Stimulated activated effector memory CD8-positive, alpha-beta T cell treated with anti-CD3 and anti-CD28 coated beads, Interleukin-12 subunit alpha, Interleukin-12 subunit beta, amount 100 ng/mL, for 72 hours (primary cell): ENCODE data around the gene COPZ1.
A peak's percentile ranks its signal among the peaks of the same experiment; 100 is the strongest.

Experiments used
- ATAC-seq: fragments of 150-1000 bp; cut with Tn5 transposase; 2 replicates; pipeline ENCODE4 v1.10.0; 2021
- DNase-seq, 2 donors: peaks; one replicate each; pipeline ENCODE4 v3.0.0; 2021 to 2022; ENCODE audit warnings: low spot score in 2 of 2
- H3K27ac Mint-ChIP-seq: one replicate; pipeline ENCODE4 v1.8.0; 2022; ENCODE audit warnings: mild to moderate bottlenecking, mixed read lengths
- H3K36me3 Mint-ChIP-seq: one replicate; pipeline ENCODE4 v1.8.0; 2022; ENCODE audit warnings: mild to moderate bottlenecking, mixed read lengths
- H3K4me1 Mint-ChIP-seq: one replicate; pipeline ENCODE4 v1.8.0; 2022; ENCODE audit warnings: mixed read lengths
- H3K4me3 Mint-ChIP-seq: one replicate; pipeline ENCODE4 v1.8.0; 2022; ENCODE audit warnings: mild to moderate bottlenecking, mixed read lengths
- H3K9me3 Mint-ChIP-seq: one replicate; pipeline ENCODE4 v1.8.0; 2022; ENCODE audit warnings: mixed read lengths

Gene COPZ1

GRCh38 chr12:54386403-54387113 lies 61.6 kb downstream of the COPZ1 start:
- H3K4me1 Mint-ChIP-seq = peaks cover 32% of the 10 kb centered on the region
- peak overlapping the region; percentile 3 for H3K27ac Mint-ChIP-seq
- H3K4me3 Mint-ChIP-seq = no peak overlapping the region
- H3K9me3 Mint-ChIP-seq = no peaks in the 10 kb centered on the region
- peaks cover 15% of the 10 kb centered on the region for H3K36me3 Mint-ChIP-seq
- no peak for DNase-seq
- no peak for ATAC-seq

DNA sequence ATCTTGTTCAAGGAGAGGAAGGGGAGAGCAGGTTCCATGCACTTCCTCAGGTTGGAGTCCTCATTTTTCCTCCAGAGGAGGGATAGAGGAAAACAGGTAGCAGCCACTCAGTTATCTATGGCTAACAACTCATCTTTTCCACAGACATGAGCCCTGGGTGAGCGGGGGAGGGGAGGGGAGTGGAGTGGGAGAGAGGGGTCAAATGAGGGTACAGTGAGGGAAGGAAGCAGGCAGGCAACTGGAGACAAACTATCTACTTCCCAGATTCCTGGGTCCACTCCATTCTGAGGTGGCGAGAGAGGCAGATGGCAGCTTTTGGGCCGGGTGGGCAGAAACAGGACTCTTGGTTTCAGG lies 62.2 kb downstream of the COPZ1 start:
- DNase-seq = no peak
- peak overlapping the region; percentile 79 for H3K27ac Mint-ChIP-seq
- peaks cover 37% of the 10 kb centered on the region for H3K4me1 Mint-ChIP-seq
- H3K9me3 Mint-ChIP-seq = no peaks in the 10 kb centered on the region
- H3K4me3 Mint-ChIP-seq = no peak overlapping the region
- no peak for ATAC-seq
- H3K36me3 Mint-ChIP-seq = peaks cover 20% of the 10 kb centered on the region

DNA sequence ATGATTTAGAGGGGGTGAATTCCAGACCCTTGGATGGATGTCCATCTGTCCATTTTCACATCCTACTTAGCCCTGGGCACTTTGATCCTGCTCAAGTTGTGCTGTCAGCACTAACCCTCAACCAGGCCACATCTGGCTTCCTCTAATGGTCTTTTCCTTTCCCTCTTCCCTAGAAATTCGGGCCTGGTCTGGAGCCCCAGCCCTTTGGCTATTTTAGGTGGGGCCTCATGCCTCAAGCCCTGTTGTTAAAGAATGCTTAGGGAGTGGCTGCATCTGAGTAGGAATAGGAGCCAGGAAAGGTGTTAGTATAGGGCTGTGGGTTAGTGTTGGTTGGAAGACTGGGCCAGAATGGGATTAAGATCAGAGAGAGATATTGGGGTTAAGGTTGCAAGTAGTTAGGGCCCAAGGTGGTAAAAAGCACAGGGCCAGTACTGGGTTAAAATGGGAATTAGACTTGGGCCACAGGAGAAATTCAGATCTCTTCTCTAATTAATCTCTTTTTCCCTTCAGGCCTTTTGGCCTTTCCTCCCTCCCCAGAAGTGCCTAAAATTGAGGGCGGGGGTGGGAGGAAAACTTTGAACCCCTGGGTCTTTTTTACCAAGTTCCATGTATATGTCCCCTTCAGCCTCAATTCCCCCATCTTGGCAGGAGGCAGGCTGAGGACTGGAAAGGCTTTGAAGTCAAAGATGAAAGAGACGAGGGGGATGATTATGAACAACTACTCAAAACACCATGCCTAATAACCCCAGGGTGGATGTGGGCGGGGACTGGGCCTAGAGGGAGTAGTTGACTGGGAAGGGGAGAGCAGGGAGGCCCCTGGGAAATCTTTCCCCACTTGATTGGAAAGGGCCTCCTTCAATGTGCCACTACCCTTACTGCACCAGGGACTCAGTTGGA lies 63.6 kb downstream of the COPZ1 start:
- DNase-seq (no peak), ATAC-seq (no peak)
- Mint-ChIP-seq H3K4me1 (peaks cover 40% of the 10 kb centered on the region), H3K36me3 (peaks cover 26% of the 10 kb centered on the region), H3K4me3 (no peak overlapping the region), H3K9me3 (no peaks in the 10 kb centered on the region), H3K27ac (peak overlapping the region; percentile 79)

GRCh38 chr12:54389134-54389508 lies 64.2 kb downstream of the COPZ1 start:
- Mint-ChIP-seq H3K36me3 (peaks cover 29% of the 10 kb centered on the region), H3K4me3 (peak overlapping the region; percentile 56), H3K9me3 (no peaks in the 10 kb centered on the region), H3K4me1 (peaks cover 40% of the 10 kb centered on the region), H3K27ac (peak overlapping the region; percentile 79)
- DNase-seq (no peak), ATAC-seq (no peak)

- peaks cover 35% of the 10 kb centered on the region for H3K36me3 Mint-ChIP-seq
- peaks cover 43% of the 10 kb centered on the region for H3K4me1 Mint-ChIP-seq
- DNase-seq = no peak
- H3K27ac Mint-ChIP-seq = peak overlapping the region; percentile 52
- H3K4me3 Mint-ChIP-seq = peak overlapping the region; percentile 56
- H3K9me3 Mint-ChIP-seq = no peaks in the 10 kb centered on the region
- no peak for ATAC-seq
Observed at GRCh38 chr12:54389607-54390175, 64.8 kb downstream of the COPZ1 start.

DNA sequence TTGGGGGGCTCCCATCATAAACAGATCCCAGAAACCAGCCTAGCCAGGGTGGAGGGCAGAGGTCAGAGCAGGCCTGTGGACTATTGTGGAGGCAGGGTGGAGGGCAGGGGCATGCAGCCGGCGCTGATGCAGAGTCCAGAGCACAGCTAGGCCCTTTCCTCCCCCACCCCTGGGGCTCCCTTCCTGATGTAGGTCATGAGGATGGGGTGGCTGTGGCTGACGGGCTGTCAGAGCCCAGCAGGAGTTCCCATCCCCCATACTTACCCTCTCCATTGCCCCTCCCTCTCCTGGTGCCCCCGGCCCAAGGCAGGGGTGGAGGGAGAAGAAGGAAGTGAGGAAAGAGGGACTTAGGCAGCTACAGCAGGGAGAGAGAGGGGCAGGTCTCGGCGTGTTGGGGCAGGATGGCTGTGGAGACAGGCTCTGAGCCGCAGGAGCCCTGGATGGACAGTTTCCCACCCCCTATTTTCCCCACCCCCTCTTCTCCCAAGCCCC lies 65.3 kb downstream of the COPZ1 start:
- H3K27ac Mint-ChIP-seq = peak overlapping the region; percentile 52
- DNase-seq = no peak
- H3K4me3 Mint-ChIP-seq = peak overlapping the region; percentile 56
- peaks cover 47% of the 10 kb centered on the region for H3K4me1 Mint-ChIP-seq
- H3K9me3 Mint-ChIP-seq = no peaks in the 10 kb centered on the region
- no peak for ATAC-seq
- peaks cover 40% of the 10 kb centered on the region for H3K36me3 Mint-ChIP-seq

- Mint-ChIP-seq H3K9me3 (no peaks in the 10 kb centered on the region), H3K36me3 (peaks cover 47% of the 10 kb centered on the region), H3K27ac (peak overlapping the region; percentile 57), H3K4me3 (peak overlapping the region; percentile 56), H3K4me1 (peaks cover 47% of the 10 kb centered on the region)
- ATAC-seq (peak; percentile 76), DNase-seq (peak; percentile 56 to 77)
Observed at GRCh38 chr12:54390668-54391551, 66.0 kb downstream of the COPZ1 start.

DNA sequence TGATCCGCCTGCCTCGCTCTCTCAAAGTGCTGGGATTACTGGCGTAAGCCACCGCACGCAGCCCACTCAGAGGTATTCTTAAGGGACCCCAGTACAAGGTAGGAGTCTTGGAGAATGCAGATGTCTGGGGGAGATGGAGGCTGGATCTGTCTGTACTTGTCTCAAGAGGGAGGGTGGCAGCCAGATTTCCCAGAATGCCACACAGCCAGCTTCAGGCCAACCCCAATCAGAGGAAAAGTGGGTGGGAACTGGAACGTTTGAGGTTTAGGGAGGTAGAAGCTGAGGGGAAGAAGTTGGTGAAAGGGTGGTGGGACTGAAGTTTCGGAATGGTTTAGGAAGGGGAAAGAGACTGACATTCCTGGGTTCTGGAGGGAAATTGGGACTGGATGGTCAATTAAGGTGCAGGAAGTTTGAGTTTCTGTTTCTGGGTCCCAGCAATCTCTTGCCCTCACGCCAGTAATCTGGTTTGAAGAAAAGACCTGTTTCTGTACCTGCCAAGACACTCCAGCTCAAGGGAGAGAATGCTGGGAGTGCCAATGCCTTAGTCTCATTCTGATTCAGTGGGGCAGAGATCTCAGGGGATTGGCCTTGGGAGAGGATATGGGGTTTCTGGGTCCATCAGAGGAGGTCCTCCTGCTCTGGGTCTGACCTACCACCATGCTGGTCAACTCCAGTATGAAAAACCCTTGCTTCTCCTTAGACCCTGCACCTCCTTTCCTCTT lies 67.7 kb downstream of the COPZ1 start:
- no peak overlapping the region for H3K4me3 Mint-ChIP-seq
- H3K4me1 Mint-ChIP-seq = peaks cover 57% of the 10 kb centered on the region
- ATAC-seq (no peak), DNase-seq (no peak)
- H3K27ac Mint-ChIP-seq = peak overlapping the region; percentile 9
- peaks cover 64% of the 10 kb centered on the region for H3K36me3 Mint-ChIP-seq
- no peaks in the 10 kb centered on the region for H3K9me3 Mint-ChIP-seq

- H3K4me3 Mint-ChIP-seq = no peak overlapping the region
- ATAC-seq (no peak), DNase-seq (no peak)
- H3K36me3 Mint-ChIP-seq = peaks cover 70% of the 10 kb centered on the region
- H3K27ac Mint-ChIP-seq = peak overlapping the region; percentile 9
- no peaks in the 10 kb centered on the region for H3K9me3 Mint-ChIP-seq
- H3K4me1 Mint-ChIP-seq = peaks cover 62% of the 10 kb centered on the region
Observed at GRCh38 chr12:54393207-54393609, 68.3 kb downstream of the COPZ1 start.

DNA sequence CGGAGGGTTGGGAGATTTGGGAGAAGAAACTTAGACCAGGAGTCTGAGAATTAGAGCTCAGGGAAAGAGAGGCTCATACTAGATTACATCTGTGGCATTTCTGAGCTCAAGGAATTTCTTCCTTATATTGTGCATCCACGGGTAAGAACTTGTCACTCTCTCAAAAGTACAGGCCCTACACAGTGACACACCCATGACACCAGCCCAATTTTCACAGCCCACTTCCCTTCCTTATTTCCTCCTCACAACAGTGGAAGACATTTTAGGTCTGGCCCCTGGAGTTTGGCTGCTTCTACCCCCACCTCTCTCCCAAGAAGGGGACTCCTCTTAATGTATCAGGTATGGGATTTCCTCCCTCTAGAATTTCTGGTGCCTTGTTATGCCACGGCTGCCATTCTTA lies 68.8 kb downstream of the COPZ1 start:
- ATAC-seq (peak; percentile 1), DNase-seq (no peak)
- H3K4me3 Mint-ChIP-seq = no peak overlapping the region
- no peak overlapping the region for H3K27ac Mint-ChIP-seq
- no peaks in the 10 kb centered on the region for H3K9me3 Mint-ChIP-seq
- peaks cover 75% of the 10 kb centered on the region for H3K36me3 Mint-ChIP-seq
- H3K4me1 Mint-ChIP-seq = peaks cover 67% of the 10 kb centered on the region

- Mint-ChIP-seq H3K4me3 (no peak overlapping the region), H3K4me1 (peaks cover 71% of the 10 kb centered on the region), H3K9me3 (no peaks in the 10 kb centered on the region), H3K36me3 (peaks cover 81% of the 10 kb centered on the region), H3K27ac (peak overlapping the region; percentile 6)
- DNase-seq (no peak), ATAC-seq (no peak)
Observed at GRCh38 chr12:54394281-54394719, 69.4 kb downstream of the COPZ1 start.

- DNase-seq = no peak
- H3K4me3 Mint-ChIP-seq = no peak overlapping the region
- H3K9me3 Mint-ChIP-seq = no peaks in the 10 kb centered on the region
- peaks cover 67% of the 10 kb centered on the region for H3K4me1 Mint-ChIP-seq
- peaks cover 81% of the 10 kb centered on the region for H3K36me3 Mint-ChIP-seq
- peak overlapping the region; percentile 6 for H3K27ac Mint-ChIP-seq
- ATAC-seq = no peak
Observed at GRCh38 chr12:54394986-54395385, 70.1 kb downstream of the COPZ1 start.

- peaks cover 83% of the 10 kb centered on the region for H3K36me3 Mint-ChIP-seq
- no peaks in the 10 kb centered on the region for H3K9me3 Mint-ChIP-seq
Observed at GRCh38 chr12:54395545-54395944, 70.6 kb downstream of the COPZ1 start.

GRCh38 chr12:54397157-54397556 lies 72.2 kb downstream of the COPZ1 start:
- H3K36me3 Mint-ChIP-seq = peaks cover 90% of the 10 kb centered on the region
- H3K4me1 Mint-ChIP-seq = peaks cover 57% of the 10 kb centered on the region

More at GRCh38 chr12:54395545-54395944, 70.6 kb downstream of the COPZ1 start:
- ATAC-seq (no peak), DNase-seq (no peak)
- no peak overlapping the region for H3K4me3 Mint-ChIP-seq
- H3K4me1 Mint-ChIP-seq = peaks cover 62% of the 10 kb centered on the region
- H3K27ac Mint-ChIP-seq = peak overlapping the region; percentile 71

More at GRCh38 chr12:54397157-54397556, 72.2 kb downstream of the COPZ1 start:
- Mint-ChIP-seq H3K4me3 (no peak overlapping the region), H3K9me3 (no peaks in the 10 kb centered on the region), H3K27ac (peak overlapping the region; percentile 49)
- ATAC-seq = peak; percentile 42
- DNase-seq = no peak
